ENCODE data around the gene PEAK3.

GRCh38 chr19:2312820-2313501 is 31.0 kb upstream of the PEAK3 start:
- TF ChIP-seq EZH2 (IDR thresholded peaks at IDR 0.05; ENCODE audit: borderline replicate concordance, insufficient read depth, low read depth, low read length, poor library complexity, severe bottlenecking) (no peak), CTCF (IDR thresholded peaks at IDR 0.05) (no peak)

Data from B cell (primary cell).